Right forelimb (tissue), 1 donor: ENCODE data around the gene SPECC1L.

ENCODE experiments used
- DNase-seq: peaks from one replicate; pipeline ENCODE4 v3.0.0-alpha.2; 2018

Gene SPECC1L

GRCh38 chr22:24417200-24417599 lies 146.6 kb downstream of the SPECC1L start:
- DNase-seq: no peak

- no peak for DNase-seq
Observed at GRCh38 chr22:24417901-24418641, 147.4 kb downstream of the SPECC1L start.

- DNase-seq: no peak
Observed at GRCh38 chr22:24418786-24419474, 148.3 kb downstream of the SPECC1L start.

- DNase-seq: no peak
Observed at GRCh38 chr22:24419475-24419850, 148.8 kb downstream of the SPECC1L start.

GRCh38 chr22:24420072-24420976 lies 149.7 kb downstream of the SPECC1L start:
- DNase-seq: no peak

GRCh38 chr22:24420977-24421343 lies 150.3 kb downstream of the SPECC1L start:
- no peak for DNase-seq

GRCh38 chr22:24421428-24421931 lies 150.8 kb downstream of the SPECC1L start:
- no peak for DNase-seq

- DNase-seq: no peak
Observed at GRCh38 chr22:24422102-24422665, 151.6 kb downstream of the SPECC1L start.

GRCh38 chr22:24423519-24424000 lies 152.9 kb downstream of the SPECC1L start:
- peak; percentile 79 for DNase-seq

- DNase-seq: no peak
Observed at GRCh38 chr22:24424001-24424900, 153.6 kb downstream of the SPECC1L start.

- no peak for DNase-seq
Observed at GRCh38 chr22:24424901-24425775, 154.5 kb downstream of the SPECC1L start.

- no peak for DNase-seq
Observed at GRCh38 chr22:24426436-24426835, 155.8 kb downstream of the SPECC1L start.

- no peak for DNase-seq
Observed at GRCh38 chr22:24426851-24427499, 156.3 kb downstream of the SPECC1L start.

- no peak for DNase-seq
Observed at GRCh38 chr22:24427500-24428164, 157.0 kb downstream of the SPECC1L start, which contains the start of gene ADORA2A. TSS of gene ADORA2A (plus strand) at chr22:24427599. CDS start at chr22:24433405, 5,806 bp downstream.

GRCh38 chr22:24428751-24429410 lies 158.2 kb downstream of the SPECC1L start:
- no peak for DNase-seq

GRCh38 chr22:24429411-24430365 lies 159.1 kb downstream of the SPECC1L start:
- DNase-seq: no peak
